Ramos (cell line): ENCODE data around the gene CLCNKA.
"Not testable (repeated sequence)": the region's sequence is repeated elsewhere in the genome, so short reads cannot be mapped to it uniquely, and the experiment has no call there.

Experiments used
- in situ Hi-C: fragments of 300-500 bp; cut with MboI; formaldehyde crosslinking; loops from one replicate; pipeline ENCODE4 v1.14.3; 2022; ENCODE audit warnings: low sequenced_read_pairs; ENCODE audit not compliant: unreplicated experiment

CLCNKA gene

DNA sequence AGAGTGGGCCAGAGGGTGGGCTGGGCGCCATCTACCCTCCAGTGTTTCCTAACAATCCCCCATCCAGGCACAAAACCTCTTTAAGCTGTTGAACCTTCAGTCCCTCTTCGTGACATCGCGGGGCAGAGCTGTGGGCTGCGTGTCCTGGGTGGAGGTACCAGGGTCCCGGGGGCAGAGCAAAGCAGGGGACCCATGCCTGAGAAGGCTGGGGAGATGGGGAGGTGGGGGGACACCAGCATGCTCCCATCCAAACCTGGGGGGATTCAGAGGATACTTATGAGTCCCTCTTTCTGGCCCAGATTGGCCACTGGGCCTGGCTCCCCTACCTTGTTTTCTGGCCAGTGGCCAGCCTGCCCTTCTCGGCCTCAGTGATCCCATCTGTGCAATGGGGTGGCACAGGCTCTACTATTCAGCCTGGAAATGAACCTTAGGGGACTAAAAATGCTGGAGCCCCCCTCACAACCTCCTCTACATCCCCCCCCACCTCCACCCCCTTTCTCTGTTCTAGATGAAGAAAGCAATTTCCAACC, 11.3 kb downstream of the CLCNKA start:
- in situ Hi-C loops = not testable (repeated sequence)

DNA sequence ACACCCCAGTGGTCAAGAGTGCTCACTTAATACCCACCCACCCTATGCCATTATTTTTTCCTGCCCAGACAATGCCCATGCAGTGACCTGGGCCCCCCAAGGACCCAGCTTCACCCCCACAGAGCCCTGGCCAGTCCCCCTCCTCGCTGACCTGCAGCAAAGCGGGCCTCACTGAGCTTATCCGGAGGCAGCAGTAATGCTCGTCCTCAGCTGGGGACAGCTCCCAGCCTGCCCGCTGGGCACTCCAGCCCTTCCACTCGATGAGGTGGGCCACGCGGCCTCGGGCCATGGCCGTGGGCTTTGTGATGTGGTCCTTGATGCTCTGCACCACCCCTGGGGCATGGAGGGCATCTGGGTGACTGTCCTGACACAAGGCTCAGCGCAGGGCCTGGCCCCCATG, 14.6 kb downstream of the CLCNKA start:
- in situ Hi-C loops = not testable (repeated sequence)

DNA sequence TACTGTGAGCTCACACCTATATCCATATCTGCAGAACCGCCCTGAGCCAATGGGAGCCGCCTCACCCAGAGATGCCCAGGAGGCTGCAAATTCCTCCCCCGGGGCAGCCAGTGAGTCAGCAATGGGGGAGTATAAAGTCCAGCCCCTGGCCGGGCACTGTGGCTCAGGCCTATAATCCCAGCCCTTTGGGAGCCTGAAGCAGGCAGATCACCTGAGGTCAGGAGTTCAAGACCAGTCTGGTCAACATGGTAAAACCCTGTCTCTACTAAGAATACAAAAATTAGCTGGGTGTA, 16.7 kb downstream of the CLCNKA start:
- in situ Hi-C loops = no loop called here

DNA sequence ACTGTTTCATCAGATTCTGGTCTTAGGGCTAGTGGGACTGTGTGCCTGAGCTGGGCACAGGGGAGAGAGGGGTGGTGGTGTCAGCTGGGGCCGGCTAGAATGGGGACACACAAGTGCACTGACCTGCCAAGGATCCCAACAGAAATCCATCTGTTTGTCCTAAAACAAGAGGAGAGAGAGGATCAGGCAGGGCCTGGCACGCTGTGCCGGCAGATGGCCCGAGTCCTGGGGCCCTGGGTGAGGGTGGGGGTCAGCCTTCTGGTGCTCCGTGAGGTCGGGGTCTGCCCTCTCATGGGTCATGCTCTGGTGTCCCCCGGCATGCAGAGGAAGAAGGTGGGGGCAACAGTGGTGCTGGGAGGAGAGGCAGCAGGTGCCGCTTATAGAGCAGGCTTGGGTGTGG, 18.0 kb downstream of the CLCNKA start:
- in situ Hi-C loops = not testable (repeated sequence)

DNA sequence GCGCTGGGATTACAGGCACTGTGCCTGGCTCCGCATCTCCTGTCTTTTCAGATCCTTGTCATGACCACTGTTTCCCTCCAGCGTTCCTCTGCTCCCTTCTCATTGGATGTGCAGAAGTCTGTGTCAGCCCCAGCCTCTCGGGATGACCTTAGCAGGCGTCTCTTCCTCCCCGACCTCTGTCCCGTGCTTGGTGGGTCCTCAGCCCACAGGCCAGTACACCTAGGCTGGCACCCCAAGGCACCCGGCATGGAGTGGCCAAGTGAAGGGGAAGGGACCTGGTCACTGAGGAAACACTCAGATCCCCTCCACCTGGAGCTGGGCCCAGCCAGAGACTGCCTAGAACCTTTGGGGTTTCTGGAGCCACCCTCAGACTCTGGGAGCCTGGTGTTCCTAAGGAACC, 19.4 kb downstream of the CLCNKA start:
- in situ Hi-C loops = no loop called here

DNA sequence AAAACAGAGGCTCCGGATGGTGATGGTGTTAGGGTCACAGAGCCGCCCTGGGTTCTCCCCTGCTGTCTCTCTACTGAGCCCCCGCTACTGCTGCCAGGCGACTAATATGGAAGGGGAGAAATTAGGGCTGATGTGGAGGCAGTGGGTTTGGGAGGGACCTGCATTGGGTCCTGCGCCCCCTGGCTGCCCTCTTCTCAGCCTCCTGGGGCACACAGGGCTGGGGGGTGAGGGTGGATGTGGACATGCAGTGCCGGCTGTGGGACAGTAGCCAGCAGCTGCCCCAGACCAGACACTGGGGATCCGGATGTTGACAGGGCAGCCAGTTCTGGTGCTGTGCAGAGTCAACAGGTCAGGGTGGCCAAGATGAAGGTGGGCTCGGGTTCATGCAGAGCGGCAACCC, 20.3 kb downstream of the CLCNKA start:
- in situ Hi-C loops = no loop called here

DNA sequence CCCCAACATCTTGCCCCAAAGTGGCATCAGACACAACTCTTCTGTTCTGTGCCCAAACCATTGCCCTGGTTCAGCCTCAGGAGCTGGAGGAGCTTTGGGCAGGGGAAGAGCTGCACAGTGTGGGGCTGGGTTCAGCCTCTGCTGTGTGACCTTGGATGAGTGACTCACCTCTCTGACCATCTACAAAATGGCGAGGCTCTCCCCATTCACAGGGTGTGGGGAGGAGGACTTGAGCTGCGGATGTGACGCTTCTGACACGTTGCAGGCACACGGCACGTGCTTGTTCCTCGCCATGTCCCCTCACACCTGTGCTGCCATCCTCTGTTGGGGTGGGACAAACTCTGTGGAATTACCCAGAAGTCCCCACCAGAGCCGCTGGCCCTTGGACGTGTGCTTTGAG, 20.8 kb downstream of the CLCNKA start:
- in situ Hi-C loops = not testable (repeated sequence)

DNA sequence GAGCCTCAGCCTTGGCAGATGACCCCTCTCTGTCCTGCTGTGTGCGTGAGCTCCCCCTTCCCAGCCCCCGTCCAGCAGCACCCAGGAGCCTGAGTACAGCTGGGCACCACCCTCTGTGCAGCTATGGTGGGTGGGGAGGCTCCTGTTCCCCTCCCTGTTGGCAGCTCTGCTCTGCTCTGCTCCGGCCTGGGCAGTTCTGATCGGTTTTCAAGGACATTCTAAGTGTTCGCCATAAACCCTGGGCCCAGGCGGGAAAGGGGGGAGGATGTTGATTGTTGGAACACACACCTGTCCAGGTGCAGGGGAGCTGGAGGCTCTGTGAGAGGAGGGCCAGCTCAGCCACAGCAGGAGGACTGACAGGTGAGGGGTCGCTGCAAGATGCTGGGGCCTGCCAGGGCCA, 21.7 kb downstream of the CLCNKA start, which contains the start of gene CLCNKB:
Gene CLCNKB (plus strand): TSS at position 262 of the 400 bp plus-strand sequence. CDS start 711 bp downstream, outside the sequence.
- in situ Hi-C loops = no loop called here

DNA sequence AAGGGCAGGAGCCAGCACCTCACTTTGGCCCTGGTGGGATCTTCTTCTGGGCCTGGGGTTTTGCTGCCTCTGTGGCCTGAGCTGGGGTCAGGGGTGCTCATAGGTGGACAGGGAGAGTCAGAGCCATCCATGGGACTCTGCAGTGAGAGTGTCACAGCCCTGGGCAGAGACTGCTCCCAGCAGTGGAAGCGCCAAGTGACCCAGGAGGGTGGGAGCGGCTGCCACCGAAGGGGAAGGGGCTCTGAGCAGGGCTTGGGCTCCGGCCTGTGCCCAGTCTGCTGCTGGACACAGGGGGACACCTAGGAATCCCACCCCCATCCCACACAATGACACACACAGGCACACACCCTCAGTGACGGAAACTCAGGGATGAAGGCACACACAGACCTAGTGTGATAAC, 22.1 kb downstream of the CLCNKA start:
- in situ Hi-C loops = no loop called here

DNA sequence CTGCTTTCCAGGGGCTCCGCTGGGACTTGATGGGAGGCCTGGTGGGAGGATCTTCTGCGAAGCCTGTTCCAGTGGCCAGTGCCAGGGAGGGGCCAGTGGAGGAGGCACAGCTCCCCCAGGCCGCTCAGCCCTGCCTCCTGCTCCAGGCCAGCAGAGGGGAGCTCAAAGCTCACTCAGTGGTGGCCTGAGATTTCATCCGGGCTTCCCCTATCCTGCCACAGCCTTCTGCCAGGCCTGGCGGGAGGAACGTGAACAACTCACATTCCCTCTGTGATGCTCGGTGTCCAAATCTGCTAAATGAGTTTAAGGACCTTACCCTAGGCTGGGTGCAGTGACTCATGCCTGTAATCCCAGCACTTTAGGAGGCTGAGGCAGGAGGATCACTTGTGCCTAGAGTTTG, 25.0 kb downstream of the CLCNKA start:
- in situ Hi-C loops = no loop called here

DNA sequence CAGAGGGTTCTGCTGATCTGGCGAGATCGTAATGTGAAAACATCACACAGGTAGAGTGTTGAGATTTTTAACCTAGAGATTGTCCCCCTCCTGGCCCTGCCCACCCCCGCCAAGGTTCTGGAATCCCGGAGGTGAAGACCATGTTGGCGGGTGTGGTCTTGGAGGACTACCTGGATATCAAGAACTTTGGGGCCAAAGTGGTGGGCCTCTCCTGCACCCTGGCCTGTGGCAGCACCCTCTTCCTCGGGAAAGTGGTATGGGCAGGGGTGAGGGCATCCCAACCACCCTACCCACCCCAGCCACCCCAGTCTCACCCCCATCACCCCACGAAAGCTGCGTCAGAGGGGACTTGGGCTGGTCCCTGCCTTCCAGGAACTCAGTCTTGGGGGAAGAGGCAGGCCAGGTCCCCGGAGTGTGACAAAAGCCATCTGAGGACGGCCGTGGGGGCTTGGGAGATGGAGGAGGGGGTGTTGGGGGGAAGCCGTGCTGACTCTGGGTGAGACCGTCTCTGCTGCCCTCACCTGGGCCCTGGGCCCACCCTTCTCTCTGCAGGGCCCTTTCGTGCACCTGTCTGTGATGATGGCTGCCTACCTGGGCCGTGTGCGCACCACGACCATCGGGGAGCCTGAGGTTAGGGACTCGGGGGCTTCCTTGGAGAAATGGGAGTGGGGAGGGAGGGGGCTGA, 26.1 kb downstream of the CLCNKA start:
- in situ Hi-C loops = no loop called here

DNA sequence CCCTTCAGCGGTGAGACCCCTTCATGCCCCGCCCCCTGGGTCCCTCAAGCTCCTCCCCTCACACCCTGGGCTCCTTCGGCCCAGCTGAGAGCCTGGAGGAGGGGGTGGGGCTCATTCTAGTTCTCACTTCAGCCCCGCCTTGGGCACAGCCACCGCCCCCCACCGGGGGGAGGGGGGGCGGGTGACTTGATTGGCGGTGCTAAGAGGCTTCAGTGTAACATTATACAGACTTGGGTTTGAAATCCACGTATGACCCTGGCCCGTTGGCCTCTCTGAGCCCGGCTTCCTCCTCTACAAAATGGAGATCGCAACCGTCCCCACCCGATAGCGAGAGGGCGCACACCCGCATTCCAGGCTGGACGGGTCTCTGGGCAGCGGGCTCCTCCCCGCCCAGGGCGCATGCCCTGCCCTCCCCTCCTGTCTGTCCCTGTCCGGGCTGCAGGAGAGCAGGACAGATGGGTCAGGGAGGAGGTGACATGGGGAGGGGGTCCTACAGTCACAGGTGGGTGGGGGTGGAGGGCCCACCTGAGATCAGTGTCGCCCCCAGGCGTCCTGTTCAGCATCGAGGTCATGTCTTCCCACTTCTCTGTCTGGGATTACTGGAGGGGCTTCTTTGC, 26.8 kb downstream of the CLCNKA start:
- in situ Hi-C loops = no loop called here

DNA sequence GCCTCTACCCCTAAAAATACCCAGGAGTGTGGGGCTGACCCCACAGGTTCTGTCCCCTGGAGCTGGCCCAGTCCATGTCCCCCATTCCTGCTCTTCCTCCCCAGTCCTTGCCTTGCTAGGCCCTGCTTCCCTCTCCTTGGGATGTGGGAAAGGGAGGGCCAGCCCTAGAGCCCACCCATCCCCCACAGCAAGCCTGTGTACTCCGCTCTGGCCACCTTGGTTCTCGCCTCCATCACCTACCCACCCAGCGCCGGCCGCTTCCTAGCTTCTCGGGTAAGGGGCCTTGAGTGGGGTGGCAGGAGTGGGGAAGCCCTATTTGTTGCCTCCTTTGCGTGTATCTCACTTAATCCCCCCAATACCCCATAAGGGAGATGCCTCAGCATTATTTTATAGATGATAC, 28.5 kb downstream of the CLCNKA start:
- in situ Hi-C loops = no loop called here

DNA sequence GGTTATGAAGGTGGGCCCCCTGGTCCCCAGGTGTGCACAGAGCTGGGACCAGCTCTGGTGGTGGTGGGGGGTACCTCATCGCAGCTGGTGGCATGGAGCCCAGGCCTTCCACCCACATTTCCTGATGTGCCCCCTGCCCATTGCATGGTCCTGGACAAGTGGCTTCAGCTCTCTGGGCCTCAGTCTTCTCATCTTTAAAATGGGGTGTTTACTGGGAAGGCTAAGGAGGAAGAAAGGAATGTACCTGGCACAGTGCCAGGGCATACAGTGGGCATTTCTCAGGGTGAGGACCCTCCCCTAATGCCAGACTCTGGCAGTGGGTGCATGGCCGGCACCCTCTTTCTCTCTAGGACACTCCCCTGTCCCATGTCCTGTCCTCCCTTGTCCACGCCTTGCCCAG, 29.2 kb downstream of the CLCNKA start:
- in situ Hi-C loops = no loop called here

DNA sequence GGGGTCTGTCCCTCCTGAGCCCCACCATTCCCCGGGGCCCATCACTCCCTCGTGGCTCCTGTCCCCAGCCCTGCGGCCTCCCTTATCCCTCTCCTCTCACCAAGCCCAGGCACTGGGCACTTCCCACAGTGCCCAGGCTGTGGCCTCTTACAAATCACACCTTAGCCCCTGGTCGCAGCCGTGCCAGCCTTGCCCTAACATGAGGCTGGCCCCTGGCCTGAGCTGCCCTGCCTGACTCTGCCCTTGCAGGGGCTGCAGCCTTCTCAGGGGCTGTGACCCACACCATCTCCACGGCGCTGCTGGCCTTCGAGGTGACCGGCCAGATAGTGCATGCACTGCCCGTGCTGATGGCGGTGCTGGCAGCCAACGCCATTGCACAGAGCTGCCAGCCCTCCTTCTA, 30.1 kb downstream of the CLCNKA start:
- in situ Hi-C loops = not testable (repeated sequence)

DNA sequence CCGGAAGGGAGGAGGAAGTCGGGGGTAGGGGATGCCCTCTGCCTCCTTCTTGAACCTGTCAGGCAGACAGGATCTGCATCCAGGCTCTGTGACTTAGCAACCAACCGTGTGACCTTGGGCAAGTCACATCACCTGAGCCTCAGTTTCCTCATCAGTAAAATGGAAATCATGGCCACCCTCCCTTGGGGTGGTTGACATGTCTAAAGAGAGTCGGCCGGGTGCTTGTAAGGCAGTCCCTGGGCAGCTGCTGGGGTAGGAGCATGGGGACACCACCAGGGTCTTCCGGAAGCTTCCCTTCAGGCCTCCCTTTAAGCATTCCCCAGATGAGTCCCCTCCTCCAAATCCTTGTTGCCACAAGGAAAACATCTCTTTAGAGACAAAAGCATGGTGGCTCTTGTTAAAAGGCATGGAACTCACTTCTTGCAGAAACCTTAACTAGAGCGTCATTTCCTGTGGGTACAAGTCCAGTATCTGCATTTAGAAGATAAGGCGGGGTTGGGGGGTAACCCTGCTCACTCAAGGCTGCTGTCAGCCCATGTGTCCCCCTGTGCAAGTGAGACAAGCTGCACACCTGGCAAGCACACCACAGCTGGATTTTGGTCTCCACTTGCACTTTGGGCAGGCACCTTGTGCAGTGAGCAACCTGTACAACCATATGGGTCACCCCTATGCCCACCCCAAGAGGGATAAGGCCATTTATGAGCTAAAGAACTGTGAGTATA, 32.1 kb downstream of the CLCNKA start:
- in situ Hi-C loops = no loop called here

DNA sequence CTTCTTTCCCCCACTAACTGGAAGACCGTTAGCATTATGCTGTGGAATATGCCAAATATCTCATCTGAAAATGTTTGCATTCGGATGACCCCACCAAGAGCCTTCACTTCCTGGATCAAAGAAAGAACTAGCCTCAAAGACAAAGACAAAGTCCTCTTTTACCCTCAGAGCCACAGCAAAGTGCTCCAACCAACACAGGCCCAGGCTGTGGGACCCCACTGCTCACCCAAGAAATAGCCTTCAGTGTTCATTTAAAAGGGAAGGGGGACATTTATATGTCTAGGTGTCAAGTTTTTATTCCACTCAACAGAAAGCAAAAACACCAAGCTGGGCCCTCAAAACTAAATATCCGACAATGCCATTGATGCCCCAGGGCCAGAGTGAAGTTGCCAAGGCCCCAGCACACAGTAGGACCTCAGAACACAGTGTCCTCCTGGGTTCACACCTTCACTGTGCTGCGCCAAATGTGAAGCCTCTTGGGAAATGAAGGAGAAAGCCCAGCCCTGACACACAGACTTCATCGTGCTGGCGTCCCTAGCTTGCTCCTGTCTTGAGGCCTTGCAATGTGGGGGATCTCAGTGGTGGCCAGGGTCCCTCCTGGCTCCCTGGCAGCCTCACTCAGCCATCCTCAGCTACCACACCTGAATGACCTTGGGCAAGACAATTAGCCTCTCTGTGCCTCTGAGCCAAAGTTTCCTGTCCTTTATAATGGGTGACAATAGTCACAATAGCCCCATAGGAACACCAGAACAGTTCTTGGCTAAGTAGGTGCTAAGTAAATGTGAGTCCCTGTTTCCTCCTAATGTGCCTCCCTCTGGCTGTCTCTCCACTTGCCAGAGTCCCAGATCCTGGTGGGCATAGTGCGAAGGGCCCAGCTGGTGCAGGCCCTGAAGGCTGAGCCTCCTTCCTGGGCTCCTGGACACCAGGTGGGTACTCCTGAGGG, 33.0 kb downstream of the CLCNKA start:
- in situ Hi-C loops = no loop called here

DNA sequence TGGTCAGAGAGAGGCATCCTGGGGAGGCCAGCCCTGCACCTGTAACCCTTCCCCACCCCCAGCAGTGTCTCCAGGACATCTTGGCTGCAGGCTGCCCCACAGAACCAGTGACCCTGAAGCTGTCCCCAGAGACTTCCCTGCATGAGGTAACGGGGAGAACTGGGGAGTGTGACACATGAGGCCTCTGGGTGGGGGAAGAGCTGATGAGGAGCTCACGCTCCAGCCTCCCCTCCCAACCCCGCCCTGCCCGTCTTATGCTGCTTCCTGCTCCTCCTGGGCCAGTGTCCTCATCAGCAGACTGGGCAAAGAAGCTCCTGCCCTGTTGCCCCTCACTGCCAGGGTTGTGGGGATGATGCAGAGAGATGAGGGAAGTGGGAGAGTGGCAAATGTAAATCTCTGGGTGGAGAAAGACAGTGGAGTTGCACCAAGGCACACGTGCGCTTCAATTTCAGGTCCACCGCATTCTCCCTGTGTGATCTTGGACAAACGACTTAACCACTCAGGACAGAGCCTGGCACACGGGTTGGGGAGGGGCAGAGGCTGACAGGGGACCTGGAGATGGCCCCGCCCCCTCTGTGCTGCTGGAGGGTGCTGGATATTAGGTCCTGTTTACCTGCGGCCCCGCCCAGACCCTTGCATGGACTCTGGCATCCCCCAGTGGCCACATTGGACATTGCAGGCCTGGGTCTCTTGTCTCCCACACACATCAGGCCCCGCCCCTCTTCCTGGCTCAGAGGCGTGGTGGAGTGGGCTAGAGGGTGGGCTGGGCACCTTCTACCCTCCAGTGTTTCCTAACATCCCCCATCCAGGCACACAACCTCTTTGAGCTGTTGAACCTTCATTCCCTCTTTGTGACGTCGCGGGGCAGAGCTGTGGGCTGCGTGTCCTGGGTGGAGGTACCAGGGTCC, 34.0 kb downstream of the CLCNKA start:
- in situ Hi-C loops = no loop called here

DNA sequence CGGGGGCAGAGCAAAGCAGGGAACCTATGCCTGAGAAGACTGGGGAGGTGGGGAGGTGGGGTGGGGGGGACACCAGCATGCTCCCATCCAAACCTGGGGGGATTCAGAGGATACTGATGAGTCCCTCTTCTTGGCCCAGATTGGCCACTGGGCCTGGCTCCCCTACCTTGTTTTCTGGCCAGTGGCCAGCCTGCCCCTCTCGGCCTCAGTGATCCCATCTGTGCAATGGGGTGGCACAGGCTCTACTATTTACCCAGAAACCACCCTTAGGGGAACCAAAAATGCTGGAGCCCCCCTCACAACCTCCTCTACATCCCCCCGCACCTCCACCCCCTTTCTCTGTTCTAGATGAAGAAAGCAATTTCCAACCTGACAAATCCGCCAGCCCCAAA, 34.7 kb downstream of the CLCNKA start:
- in situ Hi-C loops = not testable (repeated sequence)
